GM18505 (cell line): Measurements from ENCODE around the gene KRTDAP.

Source experiments
- ATAC-seq: cut with Tn5 transposase; IDR thresholded peaks from one replicate; pipeline ENCODE4 v1.9.1; 2021; ENCODE audit not compliant: unreplicated experiment
- POLR2A ChIP-seq: IDR thresholded peaks from 4 replicates; pipeline ENCODE4 v1.6.1; 2011; ENCODE audit warnings: borderline replicate concordance; ENCODE audit not compliant: insufficient read depth, insufficient read length; ENCODE audit errors: extremely low read depth

Gene KRTDAP

DNA sequence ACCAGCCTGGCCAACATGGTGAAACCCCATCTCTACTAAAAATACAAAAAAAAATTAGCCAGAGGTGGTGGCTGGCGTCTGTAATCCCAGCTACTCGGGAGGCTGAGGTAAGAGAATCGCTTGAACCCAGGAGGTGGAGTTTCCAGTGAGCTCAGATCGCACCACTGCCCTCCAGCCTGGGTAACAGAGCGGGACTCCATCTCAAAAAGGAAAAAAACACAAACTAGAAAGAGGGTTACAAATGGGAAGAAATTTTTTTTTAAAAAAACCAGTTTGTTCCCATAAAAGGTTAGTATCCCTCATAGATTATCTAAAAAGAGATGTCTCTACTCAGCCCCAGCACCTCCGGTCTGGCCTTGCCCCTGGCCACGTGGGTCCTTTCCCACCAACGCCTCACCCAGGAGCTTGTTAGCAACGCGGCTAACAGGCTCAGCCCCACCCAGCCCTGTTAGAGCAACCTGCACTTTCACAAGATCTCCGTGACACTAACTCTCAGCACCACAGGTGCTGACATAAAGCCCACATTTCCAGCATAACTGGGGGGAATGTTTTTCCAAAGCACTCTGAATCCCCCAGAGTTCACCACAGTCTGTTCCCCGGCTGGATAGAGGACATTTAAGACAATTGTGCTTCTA is 18.9 kb upstream of the KRTDAP start:
- TF ChIP-seq POLR2A, result peak; percentile 37
- ATAC-seq, result peak; percentile 51

DNA sequence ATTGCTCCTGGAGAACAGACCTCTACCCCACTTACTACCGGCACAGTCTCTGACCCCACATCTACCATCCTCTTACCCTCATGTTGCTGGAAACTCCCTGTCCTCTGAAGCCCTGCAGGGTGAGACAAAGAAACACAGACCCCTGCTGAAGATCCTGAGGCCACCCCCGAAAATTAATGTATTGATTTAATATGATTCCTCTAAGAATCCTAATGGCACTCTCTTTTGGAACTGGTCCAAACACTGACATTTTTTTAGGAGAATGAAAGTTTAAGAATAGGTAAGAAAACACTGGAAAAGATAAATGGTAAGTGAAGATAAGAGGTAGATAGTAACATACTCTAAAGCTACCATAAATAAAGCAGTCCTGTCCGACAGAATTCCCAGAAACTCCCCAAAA is 17.9 kb upstream of the KRTDAP start:
- no peak for ATAC-seq
- no peak for TF ChIP-seq POLR2A

DNA sequence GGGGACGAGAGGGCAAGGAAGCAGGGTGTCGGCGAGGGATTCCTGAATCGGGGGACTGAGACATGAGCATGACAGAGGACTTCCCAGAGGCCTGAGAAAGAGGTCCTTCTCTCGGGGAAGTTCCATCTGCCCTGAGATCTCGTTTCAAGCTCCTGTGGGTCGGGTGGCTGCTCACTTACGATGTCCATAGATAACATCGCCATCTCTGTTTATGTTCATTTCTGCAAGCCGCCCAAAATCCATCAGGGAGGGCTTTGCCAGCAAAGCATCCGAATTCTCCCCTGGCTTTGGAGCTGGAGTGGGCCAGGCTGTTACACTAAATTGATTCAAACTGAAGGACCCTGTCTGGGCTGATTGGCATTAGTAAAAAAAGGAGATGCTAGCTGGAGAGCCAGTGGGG is 17.3 kb upstream of the KRTDAP start:
- TF ChIP-seq POLR2A, result no peak
- ATAC-seq, result no peak

DNA sequence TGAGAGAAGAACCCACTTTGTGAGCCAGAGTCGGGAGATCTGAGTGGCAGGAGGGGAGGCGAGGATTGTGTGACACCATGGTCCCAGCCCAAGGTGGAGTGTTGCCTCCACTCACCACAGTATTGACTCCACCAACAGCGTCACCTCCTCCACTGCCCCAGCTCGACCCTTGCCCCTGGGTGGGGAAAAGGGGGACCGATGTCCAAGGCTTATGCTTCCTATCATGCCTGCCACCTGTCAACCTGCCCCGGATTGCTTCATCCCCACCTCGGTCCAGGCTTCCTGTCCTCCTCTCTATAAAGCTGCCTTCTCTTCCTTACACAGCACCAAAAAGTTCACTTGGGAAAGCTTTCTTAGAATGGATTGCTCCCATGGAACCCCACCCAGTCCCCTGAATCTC is 15.7 kb upstream of the KRTDAP start:
- no peak for TF ChIP-seq POLR2A
- no peak for ATAC-seq

DNA sequence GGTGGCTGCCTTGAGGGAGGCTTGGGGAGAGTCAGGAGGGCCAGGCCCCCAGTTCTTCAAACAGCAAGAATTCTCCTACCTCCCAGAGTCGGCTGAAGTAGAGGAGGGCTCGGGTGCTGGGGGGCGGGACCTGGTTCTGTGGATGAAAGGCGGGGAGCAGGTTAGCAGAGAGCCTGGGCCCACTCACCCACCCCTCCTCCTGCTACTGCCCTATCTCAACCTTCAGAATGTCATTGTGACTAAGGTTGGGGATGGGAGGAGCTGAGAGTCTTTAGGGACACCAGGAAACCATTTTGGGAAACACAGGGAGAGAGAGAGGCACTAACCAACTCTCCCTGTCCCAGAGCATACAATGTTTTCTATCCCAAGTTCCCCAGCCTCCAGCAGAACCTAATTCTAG is 12.5 kb upstream of the KRTDAP start:
- ATAC-seq, result no peak
- no peak for TF ChIP-seq POLR2A

DNA sequence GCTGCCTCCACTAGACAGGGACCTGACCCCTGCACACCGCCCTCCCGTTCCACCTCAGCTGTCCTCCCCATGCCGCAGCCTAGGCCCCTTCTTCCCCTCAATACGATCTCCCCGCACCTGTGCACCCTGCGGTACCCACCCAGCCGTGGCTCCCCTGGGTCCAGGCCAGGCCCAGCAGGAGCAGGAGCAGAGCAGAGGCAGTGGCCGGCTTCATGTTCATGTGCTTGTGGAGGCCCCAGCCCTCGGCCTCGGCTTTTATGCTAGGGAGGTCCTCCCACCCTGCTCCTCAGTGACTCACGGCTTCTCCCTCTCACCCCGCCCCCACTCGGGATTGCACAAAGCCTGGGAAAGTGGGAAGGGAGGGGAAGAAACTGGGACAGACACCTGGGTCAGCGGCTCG is 11.4 kb upstream of the KRTDAP start:
- no peak for TF ChIP-seq POLR2A
- no peak for ATAC-seq

DNA sequence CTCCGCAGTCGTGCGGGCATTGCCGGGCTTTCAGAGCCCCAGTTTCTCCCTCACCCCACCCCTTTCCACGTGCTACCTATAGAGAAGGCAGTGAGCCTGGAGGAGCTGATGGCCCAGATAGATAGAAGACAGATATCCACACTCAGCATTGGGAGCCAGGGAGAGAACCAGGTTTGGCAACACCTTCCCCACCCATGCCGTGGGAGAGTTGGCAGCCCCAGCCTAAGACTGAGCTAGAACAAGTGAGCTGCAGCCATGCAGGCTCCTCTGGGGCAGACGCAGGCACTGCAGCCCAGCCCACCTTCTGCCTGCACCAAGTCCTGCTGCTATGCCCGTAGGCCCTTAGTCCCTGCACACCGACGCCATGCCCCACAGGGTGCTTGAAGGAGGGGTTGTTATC is 10.3 kb upstream of the KRTDAP start:
- no peak for ATAC-seq
- TF ChIP-seq POLR2A, result no peak

DNA sequence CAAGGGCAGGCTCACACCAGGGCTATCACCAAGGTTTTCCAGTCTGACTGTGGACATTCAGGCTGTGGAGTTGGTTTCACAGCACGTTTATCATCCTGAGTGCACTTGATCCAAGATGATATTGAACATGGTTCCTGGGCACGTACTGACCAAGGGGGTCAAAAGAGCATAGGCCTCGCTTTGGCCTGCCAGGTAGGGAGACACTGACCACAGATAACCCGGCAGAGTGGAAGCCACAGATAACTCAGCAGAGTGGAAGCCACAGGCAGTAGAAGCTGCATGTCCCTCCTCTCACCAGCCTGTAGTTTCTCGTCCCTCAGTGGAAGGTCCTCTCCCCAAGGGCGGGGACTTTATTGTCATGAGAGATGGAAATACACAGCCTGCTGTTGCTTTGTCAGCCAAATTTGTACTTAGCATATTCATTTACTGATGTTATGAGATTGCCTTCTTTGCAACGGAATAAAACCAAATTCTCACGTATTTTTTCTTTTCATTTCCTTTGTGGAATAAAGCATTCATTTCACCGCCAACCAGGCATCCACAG is 8.8 kb upstream of the KRTDAP start:
- TF ChIP-seq POLR2A, result no peak
- no peak for ATAC-seq

DNA sequence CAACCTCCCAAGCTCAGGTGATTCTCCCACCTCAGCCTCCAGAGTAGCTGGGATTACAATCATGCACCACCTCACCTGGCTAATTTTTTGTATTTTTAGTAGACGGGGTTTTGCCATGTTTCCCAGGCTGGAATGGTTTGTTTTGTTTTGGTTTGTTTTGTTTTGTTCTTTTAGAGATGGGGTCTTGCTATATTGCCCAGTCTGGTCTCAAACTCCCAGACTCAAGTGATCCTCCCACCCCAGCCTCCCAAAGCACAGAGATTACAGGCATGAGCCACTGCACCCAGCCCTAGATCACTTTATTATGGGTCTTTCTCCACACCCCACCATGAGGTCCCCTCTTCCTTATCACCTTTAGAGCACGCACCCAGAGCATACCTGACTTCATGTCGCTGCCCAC is 8.0 kb upstream of the KRTDAP start:
- ATAC-seq, result no peak
- no peak for TF ChIP-seq POLR2A

DNA sequence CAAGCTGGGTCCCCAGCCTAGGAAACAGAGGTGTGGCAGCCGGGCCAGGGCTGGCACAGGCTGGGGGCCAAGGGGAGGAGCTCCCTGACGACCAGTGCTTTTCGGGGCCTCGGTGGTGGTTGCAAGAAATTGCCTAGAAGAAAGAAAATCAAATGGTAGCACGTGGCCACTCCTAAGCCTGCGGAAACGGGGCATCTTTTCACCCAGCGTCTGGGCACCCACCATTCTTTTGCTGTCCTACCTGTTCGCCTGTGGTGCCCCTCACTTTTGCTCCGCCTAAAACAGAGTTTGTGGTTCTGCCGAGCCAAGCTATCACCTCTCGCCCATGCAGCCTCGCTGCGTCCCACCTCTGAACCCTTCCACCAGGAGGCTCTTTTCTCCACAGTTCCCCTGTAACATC is 7.1 kb upstream of the KRTDAP start:
- TF ChIP-seq POLR2A, result no peak
- ATAC-seq, result no peak

DNA sequence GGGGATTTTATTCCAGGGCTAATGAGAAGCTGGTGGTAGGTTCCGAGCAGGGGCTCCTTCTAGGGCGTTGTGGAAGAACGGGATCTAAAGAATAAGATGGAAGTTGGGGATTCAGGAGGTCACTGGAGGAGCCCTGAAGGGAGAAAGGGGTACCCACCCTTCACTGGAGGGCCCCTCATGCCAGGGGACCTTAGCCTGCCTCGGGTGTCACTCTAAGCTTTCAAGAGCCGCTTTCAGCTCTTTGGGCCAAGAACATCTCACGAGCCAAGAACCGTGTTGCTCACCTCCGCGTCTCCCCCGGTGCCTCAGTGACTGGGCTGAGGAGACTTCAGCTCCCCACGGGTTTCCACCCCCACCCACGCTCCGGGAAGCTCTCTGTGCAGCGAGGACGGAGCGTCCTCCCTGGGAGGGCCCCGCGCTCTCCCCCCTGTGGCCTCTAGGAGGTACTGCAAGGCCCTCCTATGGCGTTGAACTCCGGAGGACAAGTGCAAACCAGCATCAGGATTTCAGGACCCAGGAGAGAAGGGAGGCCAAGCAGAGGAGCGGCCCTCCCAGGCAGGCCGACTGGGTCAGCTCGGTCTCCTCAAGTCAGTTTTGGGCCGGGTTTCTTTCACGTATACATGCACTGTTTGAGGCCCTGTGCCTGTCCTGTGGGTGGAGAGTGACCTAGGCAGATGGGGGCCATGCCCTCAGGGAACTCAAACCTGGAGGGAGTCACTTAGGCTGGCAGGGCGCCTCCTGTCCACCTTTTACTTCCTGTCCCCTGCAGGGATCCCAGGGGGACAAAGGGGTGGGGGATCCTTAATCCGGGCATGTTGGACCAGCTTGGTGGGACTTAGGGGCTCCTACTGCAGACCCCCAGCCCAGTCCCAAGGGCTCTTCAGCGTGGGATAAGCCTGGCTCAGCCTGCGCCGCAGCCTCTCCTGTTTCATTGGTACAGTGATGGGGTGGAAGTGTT is 5.1 kb upstream of the KRTDAP start:
- no peak for ATAC-seq
- no peak for TF ChIP-seq POLR2A

DNA sequence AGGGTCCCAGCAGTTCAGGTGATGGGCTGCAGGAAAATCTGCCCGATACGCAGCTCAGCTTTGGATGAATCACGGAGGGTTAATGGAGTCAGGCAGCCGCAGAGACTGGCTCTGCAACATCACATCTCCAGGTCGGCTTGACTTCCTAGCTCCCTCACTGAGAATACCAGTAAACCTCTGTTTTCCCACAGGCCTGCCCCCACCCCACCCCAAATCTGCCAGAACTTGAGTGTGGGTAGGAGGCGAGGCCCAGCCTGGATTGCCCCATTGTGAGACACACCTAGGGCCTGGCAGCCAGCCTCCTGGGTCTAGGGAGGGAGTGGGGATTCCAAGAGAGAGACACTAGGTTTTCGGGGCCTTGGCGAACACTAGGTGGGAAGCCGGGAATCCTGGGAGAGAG is 3.7 kb upstream of the KRTDAP start:
- ATAC-seq, result no peak
- TF ChIP-seq POLR2A, result no peak

DNA sequence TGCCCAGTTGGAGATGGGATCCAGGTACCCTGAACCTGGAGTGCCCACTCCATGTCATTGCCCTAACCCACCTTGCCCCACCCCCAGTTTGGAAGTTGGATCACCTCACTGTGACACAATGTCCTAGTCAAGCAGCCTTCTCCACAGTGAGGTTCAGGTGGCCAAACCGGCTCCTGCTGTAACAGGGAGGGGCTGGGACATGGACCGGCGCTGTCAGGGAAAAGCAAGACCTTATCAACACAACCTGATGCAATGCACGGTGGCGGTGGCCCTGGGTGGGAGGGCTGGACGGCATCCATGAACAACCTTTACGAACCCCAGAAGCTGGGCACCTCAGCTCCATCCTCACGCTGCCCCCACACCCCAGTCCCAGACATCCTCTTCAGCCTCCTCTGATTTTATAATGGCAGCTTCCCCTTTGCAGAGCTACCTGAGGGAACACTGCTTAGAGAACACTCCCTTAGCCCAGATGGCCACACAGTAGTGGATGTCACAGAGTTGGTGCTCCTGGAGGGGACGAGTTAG is 1.6 kb upstream of the KRTDAP start:
- no peak for ATAC-seq
- no peak for TF ChIP-seq POLR2A

DNA sequence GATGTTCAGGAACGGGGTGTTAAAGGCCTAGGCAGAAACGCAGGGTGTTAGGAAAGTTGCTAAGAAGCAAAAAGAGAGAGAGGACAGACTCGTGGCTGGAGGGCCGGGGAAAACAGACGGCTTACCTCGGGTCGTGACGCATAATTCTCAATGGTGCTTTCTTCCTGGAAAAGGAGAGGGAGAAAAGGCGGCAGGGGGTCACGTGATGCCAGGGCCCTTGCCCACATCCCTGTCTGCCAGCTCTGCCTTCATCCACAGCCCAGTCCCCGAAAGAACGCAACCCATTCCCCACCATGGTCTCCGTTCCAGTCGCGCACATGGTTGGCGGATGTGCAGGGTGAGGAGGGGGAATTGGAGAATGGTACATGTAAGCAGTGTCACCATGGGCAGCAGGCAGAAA is 1.6 kb downstream of the KRTDAP start:
- no peak for ATAC-seq
- no peak for TF ChIP-seq POLR2A
